ENCODE results near the gene TNFAIP8L2.
A peak's percentile ranks its signal among the peaks of the same experiment; 100 is the strongest.

TNFAIP8L2 gene

DNA sequence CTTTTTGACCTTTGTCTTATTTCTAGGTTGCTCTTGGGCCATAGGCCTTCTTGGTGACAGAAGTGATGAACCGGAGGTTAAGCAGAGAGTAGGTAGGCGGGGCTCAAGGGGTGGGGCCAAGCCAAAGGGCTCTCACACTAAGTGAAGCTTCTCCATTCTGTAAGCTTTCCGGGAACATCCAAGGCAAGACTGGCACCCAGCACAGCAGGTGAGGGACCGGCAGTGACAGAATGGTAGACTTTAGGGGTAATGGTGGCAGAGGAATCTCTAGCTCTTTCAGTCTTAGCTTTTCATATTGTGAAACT, at the start of gene TNFAIP8L2:
TSS of gene TNFAIP8L2 (plus strand) at position 135 of the 305 bp plus-strand sequence. CDS start 2,049 bp downstream, outside the sequence.
- no peak for DNase-seq

GRCh38 chr1:151106894-151107293, 49.6 kb upstream of the TNFAIP8L2 start:
- DNase-seq: no peak

DNA sequence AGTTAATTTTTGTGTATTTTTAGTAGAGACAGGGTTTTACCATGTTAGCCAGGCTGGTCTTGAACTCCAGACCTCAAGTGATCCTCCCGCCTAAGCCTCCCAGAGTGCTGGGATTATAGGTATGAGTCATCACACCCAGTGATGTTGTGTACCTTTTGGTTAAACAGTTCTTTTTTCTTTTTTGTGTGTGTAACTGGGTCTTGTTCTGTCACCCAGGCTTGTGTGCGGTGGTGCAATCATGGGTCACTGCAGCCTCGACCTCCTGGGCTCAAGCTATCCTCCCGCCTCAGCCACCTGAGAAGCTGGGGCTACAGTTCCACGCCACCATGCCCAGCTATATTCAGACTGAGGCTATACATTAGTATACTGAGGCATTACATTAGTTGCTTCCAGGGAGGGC, 48.1 kb upstream of the TNFAIP8L2 start:
- no peak for DNase-seq

GRCh38 chr1:151113877-151114276, 42.6 kb upstream of the TNFAIP8L2 start:
- no peak for DNase-seq

- DNase-seq: no peak
These were observed 31.6 kb upstream of the TNFAIP8L2 start for GRCh38 chr1:151124763-151125403.

DNA sequence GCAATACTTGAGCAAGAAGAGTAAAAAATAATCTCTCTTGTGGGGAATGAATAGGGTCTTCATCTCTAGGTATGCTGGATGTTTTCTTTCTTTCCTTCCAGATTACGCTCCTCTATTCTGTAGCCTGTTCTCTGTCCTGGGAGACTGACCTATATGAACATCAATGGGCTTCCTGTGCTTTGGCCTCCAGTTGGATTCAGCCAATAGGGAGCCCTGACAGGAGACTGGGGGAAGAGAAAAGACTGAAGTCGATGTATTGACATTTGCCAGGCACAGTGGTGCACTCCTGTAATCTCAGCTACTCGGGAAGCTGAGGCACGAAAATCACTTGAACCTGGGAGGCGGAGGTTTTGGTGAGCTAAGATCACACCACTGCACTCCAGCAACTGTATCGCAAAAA, 27.6 kb upstream of the TNFAIP8L2 start:
- DNase-seq: no peak

- DNase-seq: no peak
These were observed 25.4 kb upstream of the TNFAIP8L2 start for GRCh38 chr1:151130987-151131586.

DNA sequence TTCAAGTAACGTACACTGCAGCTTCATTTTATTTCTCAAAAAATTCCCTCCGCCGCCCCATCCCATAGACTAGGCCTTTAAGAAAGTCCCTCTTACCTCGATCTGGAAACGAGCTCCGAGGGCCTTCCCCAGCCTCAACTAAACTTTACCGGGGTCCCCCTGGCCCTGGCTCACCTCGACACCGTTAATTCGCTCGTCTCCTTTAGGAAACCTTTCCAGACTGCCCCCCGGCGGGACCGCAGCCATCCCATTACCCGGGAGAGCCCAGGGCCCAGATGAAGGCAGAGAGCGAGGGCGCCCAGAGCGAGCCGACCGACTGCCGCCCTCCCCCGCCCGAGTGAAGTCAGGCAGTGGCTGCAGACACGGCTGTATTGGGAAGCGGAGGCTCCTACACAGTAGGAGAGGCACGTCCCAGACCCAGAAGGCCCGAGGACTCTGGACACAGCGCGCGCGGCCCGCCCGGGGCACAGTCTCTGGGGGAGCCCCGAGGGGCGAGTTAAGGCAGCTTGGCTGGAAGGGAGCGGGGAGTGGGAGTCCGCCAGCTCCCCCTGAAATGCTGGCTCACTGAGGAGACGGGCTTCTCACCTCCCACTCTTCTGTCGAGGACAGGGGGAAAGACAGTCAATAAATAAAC, 24.6 kb upstream of the TNFAIP8L2 start:
- DNase-seq: no peak

GRCh38 chr1:151132335-151133017, 24.0 kb upstream of the TNFAIP8L2 start:
- no peak for DNase-seq

DNA sequence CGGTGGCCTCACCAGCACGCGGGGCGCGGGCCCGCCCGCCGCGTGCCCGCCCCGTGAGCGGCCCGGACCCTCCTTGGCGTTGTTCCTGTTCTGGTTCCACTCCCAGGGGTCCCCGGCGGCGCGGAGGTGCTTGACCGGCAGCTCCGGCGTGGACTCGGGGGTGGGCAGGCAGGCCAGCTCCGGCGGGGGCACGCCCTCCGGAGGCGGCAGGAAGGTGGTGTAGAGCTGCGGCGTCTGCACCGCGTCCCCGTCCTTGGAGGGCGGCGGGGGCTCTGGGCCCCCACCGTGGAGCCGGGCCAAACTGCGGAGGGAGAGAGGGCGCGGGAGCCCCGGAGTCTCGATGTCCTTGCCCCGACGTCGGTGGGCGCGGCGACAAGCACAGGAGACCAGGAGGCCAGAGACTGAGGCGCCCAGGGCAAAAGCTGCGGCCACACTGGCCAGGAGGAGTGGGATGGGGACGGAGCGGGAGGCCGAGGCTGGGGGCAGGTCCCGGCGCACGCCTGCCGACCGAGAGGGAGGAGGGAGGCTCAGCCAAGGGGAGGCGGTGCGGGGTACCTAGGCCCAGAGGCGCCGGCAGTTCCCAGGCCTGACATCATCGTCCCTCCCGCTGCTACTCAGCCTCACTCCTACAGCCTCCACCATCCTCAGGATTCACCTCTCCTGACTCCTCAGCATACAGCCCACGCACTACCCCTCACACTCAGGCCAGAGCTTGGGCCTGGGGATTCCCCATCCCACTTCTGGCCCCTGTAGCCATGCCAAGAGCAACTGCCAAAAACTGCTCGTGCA, 23.2 kb upstream of the TNFAIP8L2 start:
- DNase-seq: no peak

DNA sequence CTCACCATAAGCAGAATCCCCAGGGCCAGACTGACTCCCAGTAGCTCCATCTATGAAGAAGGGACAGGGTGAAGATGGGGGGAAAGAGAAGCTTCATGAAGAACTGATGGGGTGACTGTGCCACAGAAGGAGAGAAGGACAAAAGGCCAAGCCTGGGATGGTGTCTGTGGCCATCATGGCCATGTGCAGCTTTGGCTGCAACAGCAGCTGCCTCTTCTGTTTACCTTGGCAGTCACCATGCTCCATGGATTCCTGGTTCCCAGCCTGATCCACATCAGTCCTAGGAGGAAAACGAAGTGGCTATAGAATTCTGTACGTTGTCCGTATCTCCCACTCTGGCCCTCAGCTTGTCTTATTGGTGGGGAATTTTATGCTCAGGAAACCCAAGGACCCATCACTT, 22.1 kb upstream of the TNFAIP8L2 start:
- DNase-seq: peak in 1 of 2 experiments; percentile 53

DNA sequence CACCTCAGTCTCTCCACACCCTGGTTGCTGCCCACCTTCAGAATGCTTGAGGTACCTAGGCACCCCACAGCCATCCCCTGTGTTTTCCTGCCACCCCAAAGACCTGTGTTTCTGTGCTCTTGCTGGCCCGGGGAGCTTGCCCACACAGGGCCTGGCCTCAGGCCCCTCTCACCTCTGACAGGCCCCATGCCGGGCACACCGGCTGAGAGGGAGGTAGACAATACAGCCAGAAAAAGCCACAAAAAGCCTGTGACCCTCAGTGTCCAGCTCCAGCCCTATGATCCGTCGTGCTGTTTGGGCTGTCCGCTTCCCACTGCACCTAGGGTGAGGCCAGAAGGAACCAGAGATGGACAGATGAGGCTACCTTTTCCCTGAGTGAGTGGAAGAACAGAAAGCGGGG, 21.5 kb upstream of the TNFAIP8L2 start:
- no peak for DNase-seq

DNA sequence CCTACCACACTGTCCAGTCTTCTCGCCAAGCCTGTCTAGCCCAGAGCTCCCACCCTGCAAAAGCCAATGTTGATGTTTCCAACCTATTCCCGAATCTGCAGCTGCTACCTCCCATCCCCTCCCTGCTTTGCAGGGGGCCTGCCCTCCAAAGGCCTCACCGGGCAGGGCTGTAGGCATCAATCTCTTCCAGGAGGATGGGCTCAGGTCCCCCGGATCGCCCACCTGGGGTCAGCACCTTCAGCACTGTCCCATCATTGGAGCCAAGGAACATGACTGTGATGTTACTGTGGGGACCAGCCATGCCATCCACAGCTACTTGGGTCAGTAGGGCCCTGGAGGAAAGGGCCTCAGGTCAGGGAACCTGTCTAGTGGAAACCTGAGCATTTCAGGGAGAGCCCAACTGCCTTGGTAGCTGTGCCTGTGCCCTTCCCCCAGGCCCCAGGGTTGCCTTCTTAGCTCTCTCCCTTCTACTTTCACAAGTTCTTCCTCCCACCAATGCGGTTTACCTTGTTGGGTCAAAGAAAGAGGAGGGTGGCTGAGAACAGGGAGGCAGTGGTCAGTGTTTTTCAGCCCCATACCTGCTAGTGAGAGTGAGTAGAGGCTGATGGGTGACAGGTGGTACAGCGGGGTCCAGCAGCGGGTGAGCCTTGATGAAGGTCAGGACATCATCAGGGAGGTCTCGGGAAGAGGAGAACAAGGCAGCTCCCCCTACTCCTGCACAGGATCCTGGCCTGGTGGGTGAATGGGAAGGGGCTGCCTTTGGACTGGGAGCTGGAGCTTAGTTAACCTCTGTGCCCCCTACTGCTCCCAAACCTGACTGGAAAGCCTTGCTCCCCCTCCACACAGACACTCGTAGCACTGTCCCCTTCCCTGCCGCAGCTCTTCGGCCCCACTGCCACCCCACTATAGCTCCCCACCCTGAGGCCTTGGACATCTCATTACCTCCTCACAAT, 20.7 kb upstream of the TNFAIP8L2 start:
- DNase-seq: no peak

DNA sequence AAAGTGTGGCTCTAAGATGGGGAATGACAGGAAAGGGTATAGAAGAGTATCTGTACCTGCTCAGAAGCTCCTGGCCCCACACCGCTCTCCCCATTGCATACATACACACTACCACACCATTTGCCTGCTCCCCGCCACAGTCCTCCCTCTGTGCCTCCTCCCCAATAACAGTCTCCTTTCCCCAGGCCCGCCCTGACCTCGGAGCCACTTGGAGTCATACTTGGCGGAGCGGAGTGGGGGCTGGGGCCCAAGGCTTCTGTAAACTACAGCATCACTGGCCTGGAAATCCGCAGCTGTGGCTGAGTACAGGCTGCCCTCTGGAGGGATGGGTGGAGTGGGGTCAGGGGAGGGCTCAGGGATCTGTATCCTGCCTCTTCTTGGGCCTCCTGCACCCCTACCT, 18.7 kb upstream of the TNFAIP8L2 start:
- DNase-seq: no peak

DNA sequence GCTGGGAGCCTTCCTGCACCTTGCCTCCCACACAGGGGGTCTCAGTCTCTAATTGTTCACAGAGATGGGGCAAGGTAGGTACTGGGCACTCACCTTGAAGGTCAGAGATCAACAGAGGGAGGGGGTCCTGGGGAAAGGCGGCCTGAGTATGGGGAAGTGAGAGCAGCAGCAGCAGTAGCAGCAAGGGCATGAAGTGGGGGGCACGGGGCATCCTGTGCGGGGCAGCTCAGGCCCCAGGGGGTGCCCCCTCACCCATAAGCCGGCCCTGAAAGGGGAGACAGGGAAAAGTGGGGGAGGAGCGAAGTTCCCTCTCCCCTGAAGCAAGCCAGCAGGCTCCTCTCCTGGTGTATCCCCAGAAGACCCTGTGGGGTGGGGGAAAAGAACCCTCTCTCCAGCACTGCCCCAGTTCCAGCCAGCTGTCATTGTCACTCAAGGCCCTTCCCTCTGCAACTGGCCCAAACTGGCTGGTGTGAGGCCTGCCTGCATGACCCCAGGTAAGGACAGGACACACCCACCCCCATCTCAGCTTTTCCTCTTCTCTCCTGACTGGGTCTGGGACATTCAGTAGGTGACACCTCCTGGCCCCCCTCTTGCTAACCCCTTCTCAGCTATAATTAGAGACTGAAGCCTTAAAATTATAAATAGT, 13.9 kb upstream of the TNFAIP8L2 start:
- DNase-seq: no peak

DNA sequence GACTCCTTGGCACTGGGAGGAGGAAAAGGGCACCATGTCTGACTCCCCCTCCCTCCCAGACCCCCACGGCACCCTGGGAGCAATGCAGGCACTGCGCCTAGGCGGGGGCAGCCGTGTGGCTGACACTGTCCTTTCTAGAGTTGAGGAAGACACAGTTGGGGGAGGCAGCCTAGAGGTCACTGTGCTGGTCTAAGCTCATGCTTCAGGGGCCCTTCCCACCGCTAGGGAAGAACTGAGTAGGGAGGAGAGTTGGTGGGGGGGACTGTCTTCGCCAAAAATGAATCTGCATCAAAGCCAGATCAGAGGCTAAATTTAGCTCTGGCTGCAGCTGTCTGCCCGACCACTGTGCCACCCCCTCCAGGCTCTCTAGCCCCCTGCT, 13.4 kb upstream of the TNFAIP8L2 start:
- no peak for DNase-seq

- no peak for DNase-seq
These were observed 12.5 kb upstream of the TNFAIP8L2 start for GRCh38 chr1:151143986-151144385.

DNA sequence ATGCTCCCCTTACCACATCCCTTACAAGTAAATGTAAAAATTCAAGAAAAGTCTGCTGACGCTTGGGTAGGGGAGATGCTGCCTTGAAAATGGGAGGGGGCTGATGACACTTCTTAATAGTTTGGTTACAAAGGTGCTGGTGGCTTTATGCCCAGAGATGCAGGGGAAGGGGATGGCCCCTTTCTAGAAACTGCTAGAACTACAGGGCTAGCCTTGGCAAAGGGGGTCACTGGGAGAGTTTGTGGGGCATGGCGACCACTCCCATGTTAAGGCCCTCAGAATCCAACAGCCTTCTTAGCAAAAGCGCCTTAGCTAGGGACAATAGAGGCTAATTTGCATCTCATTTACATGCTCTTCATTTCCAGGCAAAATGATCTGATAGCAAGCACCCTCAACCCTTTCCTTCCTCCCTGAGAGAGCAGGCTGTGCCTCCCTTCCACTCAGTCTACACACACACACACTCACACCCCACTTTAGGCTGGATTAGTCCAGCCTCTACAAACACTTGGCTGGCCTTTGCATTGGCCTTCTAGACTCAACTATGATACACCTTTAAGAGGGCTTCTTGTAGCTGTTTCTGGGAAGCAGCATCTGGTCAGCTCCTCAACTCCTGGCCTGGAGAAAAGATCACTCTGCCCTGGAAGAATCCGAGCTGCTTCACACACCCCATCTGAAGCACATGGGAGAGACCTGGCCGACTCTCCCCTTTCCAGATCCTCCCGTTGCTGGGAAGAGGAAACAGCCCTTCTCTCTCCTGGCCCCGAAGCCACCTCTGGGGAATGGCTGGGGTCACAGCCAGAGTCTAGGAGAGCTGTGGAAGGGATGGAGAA, 11.8 kb upstream of the TNFAIP8L2 start:
- DNase-seq: no peak

GRCh38 chr1:151145304-151146071, 11.0 kb upstream of the TNFAIP8L2 start:
- no peak for DNase-seq

DNA sequence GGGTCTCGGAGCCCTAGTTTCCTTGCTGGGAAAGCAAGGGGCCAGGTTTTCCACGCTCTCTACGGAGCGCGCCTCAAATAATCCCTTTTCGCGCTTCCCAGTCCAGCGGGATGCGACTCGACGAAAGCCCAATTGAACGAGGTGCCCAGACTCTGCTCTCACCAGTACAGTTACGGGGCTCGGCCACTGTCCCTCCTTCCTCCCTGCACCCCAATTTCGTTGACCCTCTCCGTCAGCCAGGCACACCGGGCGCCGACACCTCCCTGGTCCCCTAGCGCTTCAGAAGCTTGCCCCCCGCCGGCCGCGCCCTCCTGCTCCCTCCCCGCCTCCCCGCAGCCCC, 10.4 kb upstream of the TNFAIP8L2 start:
- DNase-seq: no peak
